PFSK-1 (cell line): Measurements from ENCODE around the gene SRL.

Experiments
- FOXP2 ChIP-seq: optimal IDR thresholded peaks from 2 replicates; pipeline ENCODE3; 2011; ENCODE audit warnings: borderline replicate concordance, control low read depth, inconsistent platforms; ENCODE audit not compliant: insufficient read depth; ENCODE audit errors: extremely low read length, extremely low read depth
- POLR2AphosphoS5 ChIP-seq: IDR thresholded peaks from 2 replicates; pipeline ENCODE4 v1.6.1; 2012; ENCODE audit warnings: low read depth, mild to moderate bottlenecking, control low read depth, low read length, moderate library complexity
- REST ChIP-seq, 2 experiments: IDR thresholded peaks; 2 replicates each; pipeline versions ENCODE4 v1.6.1 to v1.8.0; 2011 to 2012; ENCODE audit warnings: low read depth in 2 of 2, low read length in 2 of 2, control low read depth in 1 of 2, inconsistent platforms in 1 of 2, mild to moderate bottlenecking in 1 of 2, moderate library complexity in 1 of 2; ENCODE audit not compliant: insufficient read depth in 1 of 2
- SIN3A ChIP-seq: IDR thresholded peaks from 2 replicates; pipeline ENCODE4 v1.6.1; 2012; ENCODE audit warnings: mild to moderate bottlenecking, low read length, moderate library complexity, borderline replicate concordance; ENCODE audit not compliant: insufficient read depth
- TAF1 ChIP-seq: IDR thresholded peaks from 2 replicates; pipeline ENCODE4 v1.6.1; 2012; ENCODE audit warnings: low read length, control low read depth, borderline replicate concordance; ENCODE audit not compliant: insufficient read depth

Gene SRL

GRCh38 chr16:4226251-4227039 is 15.4 kb downstream of the SRL start:
- no peak for TF ChIP-seq FOXP2
- TF ChIP-seq REST (IDR thresholded peaks at IDR 0.05; ENCODE audit: insufficient read depth in 1 of 2, low read depth in 2 of 2, low read length in 2 of 2): no peak
- no peak for TF ChIP-seq TAF1
- TF ChIP-seq POLR2AphosphoS5: no peak
- no peak for TF ChIP-seq SIN3A

- TF ChIP-seq POLR2AphosphoS5: no peak
- no peak for TF ChIP-seq FOXP2
- TF ChIP-seq SIN3A: no peak
- TF ChIP-seq TAF1: no peak
- TF ChIP-seq REST (IDR thresholded peaks at IDR 0.05; ENCODE audit: insufficient read depth in 1 of 2, low read depth in 2 of 2, low read length in 2 of 2): no peak
Observed at GRCh38 chr16:4225075-4225474, 16.8 kb downstream of the SRL start.

GRCh38 chr16:4220358-4220757 is 21.5 kb downstream of the SRL start:
- no peak for TF ChIP-seq REST (IDR thresholded peaks at IDR 0.05; ENCODE audit: insufficient read depth in 1 of 2, low read depth in 2 of 2, low read length in 2 of 2)
- TF ChIP-seq TAF1: no peak
- TF ChIP-seq SIN3A: no peak
- no peak for TF ChIP-seq FOXP2
- TF ChIP-seq POLR2AphosphoS5: no peak

GRCh38 chr16:4218202-4218601 is 23.7 kb downstream of the SRL start:
- TF ChIP-seq TAF1 (no peak), SIN3A (no peak), POLR2AphosphoS5 (no peak), FOXP2 (no peak), REST (IDR thresholded peaks at IDR 0.05; ENCODE audit: insufficient read depth in 1 of 2, low read depth in 2 of 2, low read length in 2 of 2) (no peak)
